H9 (cell line): ENCODE data around the gene LILRA5. TPM values are rescaled to one million over a fixed set of nuclear protein-coding genes. Genes with fewer than 3 reads are reported as not detected.

Experiments used
- DNase-seq: peaks from one replicate; pipeline ENCODE4 v3.0.0-alpha.2; 2017
- H2AFZ ChIP-seq: one replicate; pipeline ENCODE4 v1.6.1; 2013; ENCODE audit warnings: mild to moderate bottlenecking, low read length, control low read depth, moderate library complexity
- H2AK5ac ChIP-seq: 2 replicates; pipeline ENCODE4 v1.6.1; 2013; ENCODE audit warnings: low read length, control low read depth, mixed read lengths; ENCODE audit not compliant: insufficient read length
- H2BK120ac ChIP-seq: one replicate; pipeline ENCODE4 v1.6.1; 2013; ENCODE audit warnings: low read depth, mild to moderate bottlenecking, low read length, control low read depth, inconsistent platforms; ENCODE audit not compliant: poor library complexity, severe bottlenecking
- H2BK12ac ChIP-seq: 2 replicates; pipeline ENCODE4 v1.6.1; 2013; ENCODE audit warnings: low read length, control low read depth, mixed read lengths, low read depth; ENCODE audit not compliant: insufficient read length
- H2BK15ac ChIP-seq: 2 replicates; pipeline ENCODE4 v1.6.1; 2013; ENCODE audit warnings: low read depth, low read length, control low read depth
- H2BK20ac ChIP-seq: one replicate; pipeline ENCODE4 v1.6.1; 2013; ENCODE audit warnings: low read depth, mild to moderate bottlenecking, low read length, control low read depth, inconsistent platforms; ENCODE audit not compliant: poor library complexity, severe bottlenecking
- H2BK5ac ChIP-seq: 2 replicates; pipeline ENCODE4 v1.6.1; 2013; ENCODE audit warnings: low read length, control low read depth, mixed read lengths; ENCODE audit not compliant: insufficient read length
- H3K14ac ChIP-seq: 2 replicates; pipeline ENCODE4 v1.6.1; 2013; ENCODE audit warnings: low read length, control low read depth; ENCODE audit not compliant: insufficient read depth
- H3K18ac ChIP-seq: 2 replicates; pipeline ENCODE4 v1.6.1; 2013; ENCODE audit warnings: low read depth, mild to moderate bottlenecking, mixed read lengths, low read length, control low read depth; ENCODE audit not compliant: insufficient read length
- H3K23ac ChIP-seq: 2 replicates; pipeline ENCODE4 v1.6.1; 2013; ENCODE audit warnings: low read length, control low read depth, mixed read lengths, low read depth; ENCODE audit not compliant: insufficient read length
- H3K23me2 ChIP-seq: 2 replicates; pipeline ENCODE4 v1.6.1; 2013; ENCODE audit warnings: low read depth, mild to moderate bottlenecking, mixed read lengths, low read length, control low read depth; ENCODE audit not compliant: insufficient read length, poor library complexity, severe bottlenecking
- H3K27ac ChIP-seq: 2 replicates; pipeline ENCODE4 v1.5.1; 2013; ENCODE audit warnings: low read length, control low read depth, mixed read lengths, low read depth; ENCODE audit not compliant: insufficient read length
- H3K27me3 ChIP-seq: 2 replicates; pipeline ENCODE4 v1.6.1; 2013; ENCODE audit warnings: low read length, control low read depth, inconsistent platforms; ENCODE audit not compliant: insufficient read depth
- H3K4ac ChIP-seq: 2 replicates; pipeline ENCODE4 v1.6.1; 2013; ENCODE audit warnings: low read depth, mild to moderate bottlenecking, control low read depth, inconsistent platforms, low read length, moderate library complexity
- H3K4me1 ChIP-seq: 2 replicates; pipeline ENCODE4 v1.6.1; 2013; ENCODE audit warnings: low read length, control low read depth, inconsistent platforms; ENCODE audit not compliant: insufficient read depth
- H3K4me2 ChIP-seq: 2 replicates; pipeline ENCODE4 v1.6.1; 2013; ENCODE audit warnings: low read length, control low read depth, mixed read lengths; ENCODE audit not compliant: insufficient read length, insufficient read depth
- H3K56ac ChIP-seq: 2 replicates; pipeline ENCODE4 v1.6.1; 2013; ENCODE audit warnings: low read depth, mild to moderate bottlenecking, mixed read lengths, low read length, control low read depth; ENCODE audit not compliant: insufficient read length
- H3K79me1 ChIP-seq: 2 replicates; pipeline ENCODE4 v1.6.1; 2013; ENCODE audit warnings: low read depth, mild to moderate bottlenecking, moderate library complexity, low read length, control low read depth, inconsistent platforms; ENCODE audit not compliant: insufficient read depth, poor library complexity, severe bottlenecking
- H3K79me2 ChIP-seq: 2 replicates; pipeline ENCODE4 v1.6.1; 2013; ENCODE audit warnings: low read length, control low read depth, inconsistent platforms; ENCODE audit not compliant: insufficient read depth
- H3K9ac ChIP-seq: 2 replicates; pipeline ENCODE4 v1.6.1; 2013; ENCODE audit warnings: low read length, control low read depth, mixed read lengths; ENCODE audit not compliant: insufficient read length; ENCODE audit errors: extremely low read depth
- H3K9me3 ChIP-seq: one replicate; pipeline ENCODE4 v1.6.1; 2013; ENCODE audit warnings: low read depth, low read length, inconsistent platforms; ENCODE audit not compliant: control insufficient read depth
- H3T11ph ChIP-seq: one replicate; pipeline ENCODE4 v1.6.1; 2013; ENCODE audit warnings: mild to moderate bottlenecking, low read length, control low read depth, inconsistent platforms
- H4K20me1 ChIP-seq: one replicate; pipeline ENCODE4 v1.6.1; 2013; ENCODE audit not compliant: control insufficient read depth, insufficient read length, insufficient read depth
- H4K5ac ChIP-seq: 2 replicates; pipeline ENCODE4 v1.6.1; 2013; ENCODE audit warnings: low read depth, mild to moderate bottlenecking, mixed read lengths, low read length, control low read depth; ENCODE audit not compliant: insufficient read length
- H4K8ac ChIP-seq: replicated peaks from 2 replicates; pipeline ENCODE4 v1.6.1; 2013; ENCODE audit warnings: low read length, control low read depth, mixed read lengths, low read depth; ENCODE audit not compliant: insufficient read length
- H4K91ac ChIP-seq: 2 replicates; pipeline ENCODE4 v1.6.1; 2013; ENCODE audit warnings: low read depth, mild to moderate bottlenecking, moderate library complexity, mixed read lengths, low read length, control low read depth; ENCODE audit not compliant: insufficient read length
- H3K27ac Mint-ChIP-seq, 3 experiments: 2 replicates in 2 of 3; 3 replicates in 1 of 3; pipeline ENCODE4 v1.8.0; 2020 to 2021; ENCODE audit warnings: mixed read lengths in 3 of 3, mild to moderate bottlenecking in 1 of 3, moderate library complexity in 1 of 3
- H3K27me3 Mint-ChIP-seq: 2 replicates; pipeline ENCODE4 v1.8.0; 2021; ENCODE audit warnings: low read depth, mild to moderate bottlenecking, moderate library complexity, mixed read lengths
- H3K36me3 Mint-ChIP-seq, 3 experiments: 2 replicates in 2 of 3; 3 replicates in 1 of 3; pipeline ENCODE4 v1.8.0; 2020 to 2021; ENCODE audit warnings: low read depth in 3 of 3, mixed read lengths in 3 of 3; ENCODE audit not compliant: insufficient read depth in 1 of 3
- H3K4me1 Mint-ChIP-seq, 2 experiments: 2 replicates each; pipeline ENCODE4 v1.8.0; 2020; ENCODE audit warnings: mixed read lengths in 2 of 2
- H3K4me3 Mint-ChIP-seq, 2 experiments: 2 replicates in 1 of 2; 3 replicates in 1 of 2; pipeline ENCODE4 v1.8.0; 2020 to 2021; ENCODE audit warnings: mild to moderate bottlenecking in 2 of 2, mixed read lengths in 2 of 2, moderate library complexity in 1 of 2
- H3K9me3 Mint-ChIP-seq, 2 experiments: 2 replicates in 1 of 2; 3 replicates in 1 of 2; pipeline ENCODE4 v1.8.0; 2020; ENCODE audit warnings: mild to moderate bottlenecking in 2 of 2, mixed read lengths in 2 of 2, moderate library complexity in 1 of 2
- WGBS: extraction: QIAGEN DNeasy Blood & Tissue Kit; methylation state at CpG from one replicate; pipeline ENCODE4 v1.1.7; 2013; ENCODE audit warnings: missing lambda C conversion rate, low lambda C conversion rate, mixed read lengths; ENCODE audit not compliant: insufficient read length; ENCODE audit errors: extremely low coverage; 5-methylcytosine and 5-hydroxymethylcytosine counted together
- total RNA-seq: library from RNA; stranded (reverse); gene quantifications from 2 replicates; pipeline ENCODE4 v1.2.1, GENCODE V29; 2021
- TF ChIP-seq, protein P1 (sequence below): fragments of 200-600 bp; sonication (generic); conservative IDR thresholded peaks from 3 replicates; pipeline ENCODE4 v1.8.0; 2021; ENCODE audit warnings: antibody characterized with exemption, mild to moderate bottlenecking

LILRA5 gene
- total RNA-seq, 1 experiment from 2014 or later: not detected

DNA sequence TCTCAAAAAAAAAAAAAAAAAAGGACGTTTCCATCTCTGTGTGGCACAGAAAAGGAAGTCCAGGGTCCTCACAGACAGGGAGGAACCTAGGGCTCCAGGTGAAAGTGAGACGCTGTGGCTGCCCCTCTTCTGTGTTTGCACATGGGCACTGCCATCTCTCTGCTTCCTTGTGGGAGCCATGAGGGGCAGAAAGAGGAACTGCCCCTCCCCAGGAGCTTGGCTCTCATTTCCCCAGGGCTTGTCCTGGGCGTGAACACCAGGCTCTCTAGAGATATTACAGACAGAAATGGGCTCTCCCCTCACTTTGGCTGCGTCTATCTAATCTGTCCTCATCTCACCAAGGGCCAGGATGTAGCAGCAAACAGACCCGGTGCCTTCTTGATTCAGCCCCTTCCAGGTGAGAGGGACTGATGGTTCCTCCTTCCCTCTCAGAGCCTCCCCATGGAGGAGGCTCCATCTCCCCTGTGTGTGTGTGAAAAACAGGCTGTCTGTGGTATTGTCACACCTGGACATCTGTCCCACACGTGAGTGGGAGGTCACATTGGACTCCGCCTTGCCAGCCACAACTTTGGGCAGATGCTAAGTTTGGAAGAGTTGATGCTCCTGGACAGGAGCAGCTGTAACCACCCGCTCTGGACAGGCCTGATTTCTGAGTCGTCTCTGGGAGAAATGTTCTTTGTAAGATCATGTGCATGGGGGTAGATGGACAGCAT, 26.8 kb upstream of the LILRA5 start:
- Mint-ChIP-seq H3K27ac (no peak overlapping the region), H3K36me3 (no peaks in the 10 kb centered on the region; a peak in 1 of 7 replicates), H3K4me3 (no peak overlapping the region), H3K4me1 (peaks cover 4 to 20% of the 10 kb centered on the region in 2 experiments; a peak in 3 of 4 replicates), H3K27me3 (peaks cover 7% of the 10 kb centered on the region), H3K9me3 (peaks cover 0 to 81% of the 10 kb centered on the region in 2 experiments; a peak in 2 of 5 replicates)
- H3K27ac ChIP-seq: no peak overlapping the region
- H3K79me2 ChIP-seq: no peaks in the 10 kb centered on the region
- no peaks in the 10 kb centered on the region; the same call in 1 of the 2 replicates for H3K4me1 ChIP-seq
- DNase-seq: no peak
- H3K14ac ChIP-seq: no peak overlapping the region
- H3K56ac ChIP-seq: no peak overlapping the region
- no peak overlapping the region for H2BK120ac ChIP-seq
- no peak overlapping the region for H3K9ac ChIP-seq
- H3K4me2 ChIP-seq: no peak overlapping the region
- no peak overlapping the region for H3K4ac ChIP-seq
- no peaks in the 10 kb centered on the region for H3K9me3 ChIP-seq
- no peaks in the 10 kb centered on the region for H4K20me1 ChIP-seq
- no peak overlapping the region for H2BK5ac ChIP-seq
- no peaks in the 10 kb centered on the region for H3K79me1 ChIP-seq
- no peak overlapping the region for H3K18ac ChIP-seq
- no peak overlapping the region for H2BK20ac ChIP-seq
- no peak overlapping the region for H4K8ac ChIP-seq
- no peak overlapping the region for H4K5ac ChIP-seq
- no peak overlapping the region for H2BK12ac ChIP-seq
- no peak overlapping the region for H3K23ac ChIP-seq
- H2AK5ac ChIP-seq: no peak overlapping the region
- no peaks in the 10 kb centered on the region for H3K27me3 ChIP-seq
- H4K91ac ChIP-seq: no peak overlapping the region
- no peak overlapping the region for H2BK15ac ChIP-seq
- no peak overlapping the region for H3T11ph ChIP-seq
- H2AFZ ChIP-seq: no peak overlapping the region
- no peaks in the 10 kb centered on the region for H3K23me2 ChIP-seq
- TF ChIP-seq, protein P1, sequence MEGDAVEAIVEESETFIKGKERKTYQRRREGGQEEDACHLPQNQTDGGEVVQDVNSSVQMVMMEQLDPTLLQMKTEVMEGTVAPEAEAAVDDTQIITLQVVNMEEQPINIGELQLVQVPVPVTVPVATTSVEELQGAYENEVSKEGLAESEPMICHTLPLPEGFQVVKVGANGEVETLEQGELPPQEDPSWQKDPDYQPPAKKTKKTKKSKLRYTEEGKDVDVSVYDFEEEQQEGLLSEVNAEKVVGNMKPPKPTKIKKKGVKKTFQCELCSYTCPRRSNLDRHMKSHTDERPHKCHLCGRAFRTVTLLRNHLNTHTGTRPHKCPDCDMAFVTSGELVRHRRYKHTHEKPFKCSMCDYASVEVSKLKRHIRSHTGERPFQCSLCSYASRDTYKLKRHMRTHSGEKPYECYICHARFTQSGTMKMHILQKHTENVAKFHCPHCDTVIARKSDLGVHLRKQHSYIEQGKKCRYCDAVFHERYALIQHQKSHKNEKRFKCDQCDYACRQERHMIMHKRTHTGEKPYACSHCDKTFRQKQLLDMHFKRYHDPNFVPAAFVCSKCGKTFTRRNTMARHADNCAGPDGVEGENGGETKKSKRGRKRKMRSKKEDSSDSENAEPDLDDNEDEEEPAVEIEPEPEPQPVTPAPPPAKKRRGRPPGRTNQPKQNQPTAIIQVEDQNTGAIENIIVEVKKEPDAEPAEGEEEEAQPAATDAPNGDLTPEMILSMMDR: no peak
- no CpG with 5 or more reads among the region's 9 CpGs for WGBS
